Inferior parietal cortex (tissue), 1 donor: ENCODE data around the gene TRIP10.
"Not testable (repeated sequence)": the region's sequence is repeated elsewhere in the genome, so short reads cannot be mapped to it uniquely, and the experiment has no call there.

Source experiments
- DNase-seq: peaks from one replicate; pipeline ENCODE4 v3.0.0-alpha.2; 2016; ENCODE audit errors: extremely low spot score

TRIP10 gene

DNA sequence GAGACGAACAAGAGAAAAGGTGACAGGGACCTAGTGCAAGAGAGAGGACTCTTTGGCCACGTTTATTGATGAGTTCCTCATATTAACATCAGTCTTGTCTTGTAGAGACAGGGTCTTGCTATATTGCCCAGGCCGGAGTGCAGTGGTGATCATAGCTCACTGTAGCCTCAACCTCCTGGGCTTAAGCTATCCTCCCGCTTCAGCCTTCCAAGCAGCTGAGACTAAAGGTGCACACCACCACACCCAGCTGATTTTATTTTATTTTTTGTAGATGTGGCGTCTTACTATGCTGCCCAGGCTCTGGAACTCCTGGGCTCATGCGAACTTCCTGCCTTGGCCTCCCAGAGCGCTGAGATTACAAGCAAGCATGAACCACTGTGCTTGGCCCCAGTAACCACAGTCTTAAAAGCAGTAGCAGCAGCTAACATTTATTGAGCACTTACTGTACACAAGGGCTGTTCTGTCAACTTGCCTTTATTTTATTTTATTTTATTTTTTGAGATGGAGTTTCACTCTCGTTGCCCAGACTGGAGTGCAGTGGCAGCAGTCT is 28.8 kb downstream of the TRIP10 start:
- no peak for DNase-seq

- DNase-seq = no peak
Measured at GRCh38 chr19:6769006-6769619, 29.6 kb downstream of the TRIP10 start.

- DNase-seq = not testable (repeated sequence)
Measured at GRCh38 chr19:6771648-6772027, 32.2 kb downstream of the TRIP10 start.

DNA sequence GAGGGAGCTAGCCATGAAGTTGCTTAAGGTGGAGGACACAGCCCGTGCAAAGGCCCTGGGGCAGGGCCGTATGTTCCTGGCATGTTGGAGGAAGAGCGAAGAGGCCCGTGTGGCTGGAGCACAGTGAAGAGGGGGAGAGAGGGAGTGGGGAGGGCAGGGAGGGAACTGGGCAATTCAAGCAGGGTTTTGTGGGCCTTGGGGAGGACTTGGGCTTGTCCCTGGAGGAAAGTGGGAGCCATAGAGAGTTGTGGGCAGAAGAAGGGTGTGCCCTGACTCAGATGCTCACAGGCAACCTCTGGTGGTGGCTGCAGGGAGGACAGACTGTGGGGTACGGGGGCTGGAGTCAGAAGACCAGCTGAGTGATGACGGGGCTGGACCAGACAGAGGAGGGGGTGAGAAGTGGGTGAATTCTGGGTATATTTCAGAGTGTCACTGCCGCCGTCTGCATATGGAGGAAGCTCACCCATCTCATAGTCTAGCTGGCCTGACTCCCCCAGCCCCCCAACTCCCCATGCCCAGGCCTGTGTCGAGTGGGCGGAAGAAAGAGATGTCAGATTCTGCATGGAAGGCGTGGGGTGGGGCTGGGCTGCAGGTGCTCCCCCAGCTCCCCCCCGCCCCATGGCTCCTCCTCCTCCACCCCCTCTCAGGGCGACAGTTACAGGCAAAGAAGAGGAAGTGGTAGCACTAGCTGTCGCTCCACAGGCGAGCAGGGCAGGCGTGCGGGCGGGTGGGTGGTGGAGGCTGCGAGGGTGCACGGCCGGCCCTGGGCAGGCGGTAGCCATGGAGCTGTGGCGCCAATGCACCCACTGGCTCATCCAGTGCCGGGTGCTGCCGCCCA is 32.8 kb downstream of the TRIP10 start, which contains the start of gene VAV1:
Gene VAV1, plus strand, starts transcription at position 681 of the 838 bp plus-strand sequence. Its CDS starts 100 bp downstream, at position 781.
- DNase-seq = no peak

DNA sequence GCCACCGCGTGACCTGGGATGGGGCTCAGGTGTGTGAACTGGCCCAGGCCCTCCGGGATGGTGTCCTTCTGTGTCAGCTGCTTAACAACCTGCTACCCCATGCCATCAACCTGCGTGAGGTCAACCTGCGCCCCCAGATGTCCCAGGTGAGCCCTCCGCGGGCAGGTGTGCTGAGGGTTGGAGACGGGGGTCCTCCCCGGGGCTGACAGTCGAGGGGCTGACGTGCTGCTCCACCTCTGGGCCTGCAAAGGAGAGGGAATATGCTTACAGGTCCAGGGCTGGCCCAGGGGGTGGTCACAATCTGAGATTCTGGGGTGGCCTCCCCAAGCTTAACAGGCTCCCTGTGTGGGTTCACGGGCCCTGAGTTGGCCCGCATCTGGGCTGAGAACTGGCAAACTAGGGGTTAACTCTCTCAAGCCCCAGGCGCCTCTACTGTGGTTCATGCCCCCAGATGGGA is 33.4 kb downstream of the TRIP10 start:
- DNase-seq = no peak

GRCh38 chr19:6773323-6773931 is 33.9 kb downstream of the TRIP10 start:
- no peak for DNase-seq

DNA sequence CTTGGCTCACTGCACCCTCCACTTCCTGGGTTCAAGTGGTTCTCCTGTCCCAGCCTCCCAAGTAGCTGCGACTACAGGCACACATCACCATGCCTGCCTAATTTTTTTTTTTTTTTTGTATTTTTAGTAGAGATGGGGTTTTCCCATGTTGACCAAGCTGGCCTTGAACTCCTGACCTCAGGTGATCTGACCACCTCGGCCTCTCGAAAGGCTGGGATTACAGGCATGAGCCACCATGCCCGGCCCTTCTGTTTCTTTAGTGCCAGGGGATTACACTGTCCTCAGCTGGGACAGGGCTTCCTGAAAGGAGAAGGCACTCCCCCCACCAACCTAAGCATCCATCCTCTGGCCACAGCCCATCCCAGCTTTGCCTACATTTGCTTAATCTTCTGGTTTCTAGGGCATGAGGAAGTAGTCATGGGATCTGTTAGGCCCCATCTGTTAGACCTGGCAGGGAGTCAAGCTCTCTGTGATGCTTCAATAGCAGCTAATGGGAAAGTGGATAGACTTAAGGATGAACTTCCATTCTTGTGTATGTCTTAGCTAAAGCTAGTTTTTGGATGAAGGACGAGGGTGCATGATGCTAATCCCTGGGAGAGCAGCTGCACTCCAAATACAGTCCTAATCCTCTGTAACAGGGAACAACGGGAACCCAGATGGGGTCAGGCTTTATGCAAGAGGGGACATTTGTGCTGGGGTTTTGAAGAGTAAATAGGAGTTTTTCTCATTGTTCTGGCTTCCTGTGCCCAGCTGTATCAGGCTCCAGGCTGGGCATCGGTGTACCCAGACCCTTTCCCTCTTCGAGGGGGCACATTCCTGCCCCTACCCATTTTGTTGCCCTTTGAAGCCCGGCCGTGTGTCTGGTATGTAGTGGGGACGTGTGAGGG is 35.6 kb downstream of the TRIP10 start:
- DNase-seq = no peak

- DNase-seq = not testable (repeated sequence)
Measured at GRCh38 chr19:6776045-6776444, 36.6 kb downstream of the TRIP10 start.

DNA sequence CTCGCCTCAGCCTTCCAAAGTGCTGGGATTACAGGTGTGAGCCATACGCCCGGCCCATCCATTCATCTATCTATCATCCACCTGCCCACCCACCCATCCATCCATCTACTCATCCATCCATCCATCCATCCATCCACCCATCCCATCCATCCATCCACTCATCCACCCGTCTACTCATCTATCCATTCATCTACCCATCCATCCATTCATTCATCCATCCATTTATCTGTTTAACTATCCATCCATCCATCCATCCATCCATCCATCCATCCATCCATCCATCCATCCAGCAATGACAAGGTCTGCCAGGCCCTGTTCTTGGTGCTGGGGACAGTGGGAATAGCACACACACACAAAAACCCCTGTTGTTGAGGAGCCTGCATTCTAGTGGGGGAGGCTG is 37.5 kb downstream of the TRIP10 start:
- DNase-seq = no peak

DNA sequence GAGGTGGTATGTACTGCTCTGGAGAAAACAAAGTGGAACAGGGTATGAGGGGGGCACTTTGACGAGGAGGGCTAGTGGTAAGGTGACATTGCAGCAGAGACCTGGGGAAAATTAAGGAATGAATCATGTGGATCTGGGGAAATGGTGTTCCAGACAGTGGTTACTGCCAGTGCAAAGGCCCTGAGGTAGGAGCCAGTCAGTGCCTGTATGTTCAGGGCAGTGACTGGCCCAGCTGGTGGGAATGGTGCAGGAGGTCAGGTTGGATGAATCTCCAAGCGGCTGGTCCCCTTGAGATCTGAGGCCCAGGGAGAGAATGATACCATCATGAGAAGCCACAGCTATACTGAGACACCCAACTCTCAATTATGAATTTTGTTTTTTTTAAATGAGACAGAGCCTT is 38.0 kb downstream of the TRIP10 start:
- DNase-seq = no peak

GRCh38 chr19:6778386-6778785 is 38.9 kb downstream of the TRIP10 start:
- no peak for DNase-seq

- DNase-seq = no peak
Measured at GRCh38 chr19:6779206-6779605, 39.7 kb downstream of the TRIP10 start.

DNA sequence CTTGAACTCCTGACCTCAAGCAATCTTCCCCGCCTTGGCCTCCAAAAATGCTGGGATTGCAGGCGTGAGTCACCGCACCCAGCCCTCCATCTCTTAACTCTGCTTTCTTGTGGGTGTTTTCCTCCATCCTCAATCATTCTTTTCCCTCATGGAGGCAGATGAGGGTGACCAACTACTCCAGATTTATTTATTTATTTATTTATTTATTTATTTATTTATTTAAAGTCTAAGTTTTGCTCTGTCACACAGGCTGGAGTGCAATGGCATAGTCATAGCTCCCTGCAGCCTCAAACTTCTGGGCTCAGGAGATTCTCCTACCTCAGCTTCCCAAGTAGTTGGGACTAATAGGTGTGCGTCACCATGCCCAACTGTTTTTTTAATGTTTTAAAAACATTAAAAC is 47.9 kb downstream of the TRIP10 start:
- DNase-seq = no peak

DNA sequence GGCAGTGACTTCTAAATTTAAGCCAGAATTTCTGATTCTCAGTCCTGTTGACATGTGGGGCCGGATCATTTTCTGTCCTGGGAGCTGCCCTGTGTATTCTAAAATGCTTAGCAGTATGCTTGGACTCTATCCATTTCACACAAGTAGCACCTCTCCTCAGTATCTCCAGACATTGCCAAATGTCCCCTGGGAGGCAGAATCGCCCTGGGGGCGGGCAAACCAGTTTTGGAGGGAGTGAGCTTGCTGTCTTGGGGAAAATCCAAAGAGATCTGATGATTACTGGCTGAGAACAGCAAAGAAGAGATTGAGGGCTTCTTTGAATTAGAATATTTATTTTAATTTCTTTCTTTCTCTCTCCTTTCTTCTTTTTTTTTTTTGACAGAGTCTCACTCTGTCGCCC is 49.4 kb downstream of the TRIP10 start:
- DNase-seq = no peak

GRCh38 chr19:6790194-6791128 is 51.0 kb downstream of the TRIP10 start:
- no peak for DNase-seq

- no peak for DNase-seq
Measured at GRCh38 chr19:6791237-6791636, 51.8 kb downstream of the TRIP10 start.

DNA sequence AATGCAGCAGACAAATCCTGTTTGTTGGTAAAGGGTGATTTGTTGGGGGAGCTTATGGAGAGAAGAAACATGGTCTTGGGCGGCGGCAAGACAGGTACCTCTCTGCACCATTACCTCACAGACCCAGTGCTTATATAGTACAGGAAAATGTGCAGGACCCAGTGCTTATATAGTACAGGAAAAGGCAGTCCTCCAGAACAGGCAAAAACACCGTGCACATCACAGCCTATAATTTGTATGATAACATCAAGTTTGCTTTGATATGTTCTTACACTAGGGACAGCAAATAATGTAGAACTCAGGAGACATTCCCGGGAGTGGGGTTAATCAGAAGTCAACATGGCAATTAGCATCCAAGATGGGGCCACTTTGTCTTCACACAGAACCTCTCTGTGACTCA is 53.9 kb downstream of the TRIP10 start:
- DNase-seq = no peak

GRCh38 chr19:6793973-6794372 is 54.5 kb downstream of the TRIP10 start:
- DNase-seq = no peak

DNA sequence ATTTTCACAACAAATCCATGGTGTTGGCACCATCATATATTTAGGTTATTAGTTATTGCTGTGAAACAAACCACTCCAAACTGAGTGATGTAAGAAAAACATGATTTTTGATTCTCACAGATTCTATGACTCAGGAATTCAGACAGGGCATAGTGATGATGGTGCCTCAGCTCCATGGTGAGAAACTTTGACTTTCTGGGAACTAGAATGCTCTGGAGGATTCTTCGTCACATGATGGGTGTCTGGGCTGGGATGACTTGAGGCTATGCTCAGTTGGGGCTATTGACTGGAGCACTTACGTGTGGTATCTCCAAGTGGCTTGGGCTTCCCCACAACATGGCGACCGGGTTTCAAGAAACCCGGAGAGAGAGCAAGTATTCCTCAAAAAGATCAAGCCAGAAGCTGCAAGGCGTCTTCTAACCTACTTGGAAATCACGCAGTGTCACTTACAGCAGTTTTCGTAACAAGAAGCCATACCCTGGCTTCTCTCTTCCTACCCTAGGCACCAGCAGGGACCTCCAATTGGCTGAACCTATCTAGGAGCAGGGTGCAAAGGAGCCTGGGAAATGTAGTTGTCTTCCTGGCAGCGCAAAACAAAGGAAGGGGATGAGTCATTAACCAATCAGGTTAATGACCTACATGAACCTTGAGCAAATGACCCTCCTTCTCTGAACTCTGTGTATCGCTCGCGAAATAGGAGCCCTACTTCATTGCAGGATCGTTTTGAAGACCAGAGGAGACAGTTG is 55.4 kb downstream of the TRIP10 start:
- DNase-seq = no peak

- DNase-seq = no peak
Measured at GRCh38 chr19:6796278-6796677, 56.8 kb downstream of the TRIP10 start.
